Hepatocyte (in vitro differentiated cells): ENCODE results near the gene CETN3. TPM values are rescaled to one million over a fixed set of nuclear protein-coding genes. Genes with fewer than 3 reads are reported as not detected.
A peak's percentile ranks its signal among the peaks of the same experiment; 100 is the strongest.

ENCODE experiments used
- DNase-seq: peaks from one replicate; pipeline ENCODE4 v3.0.0-alpha.2; 2016; ENCODE audit warnings: low spot score
- H2AFZ ChIP-seq: fragments of 200-600 bp; sonication (generic); 2 replicates; pipeline ENCODE4 v1.6.0; 2016; ENCODE audit warnings: antibody characterized with exemption, mild to moderate bottlenecking
- H3K27ac ChIP-seq: fragments of 200-600 bp; sonication (generic); 2 replicates; pipeline ENCODE4 v1.5.1; 2016; ENCODE audit warnings: mild to moderate bottlenecking
- H3K27me3 ChIP-seq: fragments of 200-600 bp; sonication (generic); 2 replicates; pipeline ENCODE4 v1.6.1; 2016
- H3K36me3 ChIP-seq: fragments of 200-600 bp; sonication (generic); replicated peaks from 2 replicates; pipeline ENCODE4 v1.5.1; 2016; ENCODE audit warnings: low read depth; ENCODE audit not compliant: insufficient read depth
- H3K4me1 ChIP-seq: fragments of 200-600 bp; sonication (generic); 2 replicates; pipeline ENCODE4 v1.5.1; 2016; ENCODE audit warnings: mild to moderate bottlenecking, moderate library complexity; ENCODE audit not compliant: insufficient read depth
- H3K4me2 ChIP-seq: fragments of 200-600 bp; sonication (generic); 2 replicates; pipeline ENCODE4 v1.6.0; 2016
- H3K4me3 ChIP-seq: fragments of 200-600 bp; sonication (generic); 2 replicates; pipeline ENCODE4 v1.5.1; 2016; ENCODE audit warnings: mild to moderate bottlenecking
- H3K79me2 ChIP-seq: fragments of 200-600 bp; sonication (generic); 2 replicates; pipeline ENCODE4 v1.6.0; 2017; ENCODE audit warnings: mild to moderate bottlenecking
- H3K9me2 ChIP-seq: fragments of 200-600 bp; sonication (generic); replicated peaks from 2 replicates; pipeline ENCODE4 v1.6.0; 2017; ENCODE audit warnings: mild to moderate bottlenecking; ENCODE audit not compliant: insufficient read depth
- H3K9me3 ChIP-seq: fragments of 200-600 bp; sonication (generic); 2 replicates; pipeline ENCODE4 v1.5.1; 2016; ENCODE audit warnings: low read depth, mild to moderate bottlenecking
- H4K20me1 ChIP-seq: fragments of 200-600 bp; sonication (generic); 2 replicates; pipeline ENCODE4 v1.6.0; 2016; ENCODE audit warnings: mild to moderate bottlenecking; ENCODE audit not compliant: insufficient read depth, poor library complexity, severe bottlenecking
- EZH2 ChIP-seq: fragments of 200-600 bp; sonication (generic); IDR thresholded peaks from 2 replicates; pipeline ENCODE4 v1.6.1; 2016; ENCODE audit warnings: antibody characterized with exemption, mild to moderate bottlenecking, borderline replicate concordance
- EZH2phosphoT487 ChIP-seq: fragments of 200-600 bp; sonication (generic); IDR thresholded peaks from one replicate; pipeline ENCODE4 v1.6.1; 2018; ENCODE audit warnings: antibody characterized with exemption, mild to moderate bottlenecking, low read depth, moderate library complexity; ENCODE audit not compliant: unreplicated experiment, severe bottlenecking
- WGBS: methylation state at CpG from one replicate; pipeline ENCODE4 v1.1.6; 2016; ENCODE audit warnings: low lambda C conversion rate; ENCODE audit errors: missing lambda C conversion rate; 5-methylcytosine and 5-hydroxymethylcytosine counted together
- polyA plus RNA-seq: library from polyadenylated mRNA; unstranded; fragments of >200 nt; fragmentation: Nextera tagmentation; extraction: Ambion mirVana; gene quantifications from 2 replicates; pipeline ENCODE4 v1.2.1, GENCODE V29; 2016
- total RNA-seq: library from RNA; depleted of rRNA; stranded (reverse); fragments of >200 nt; gene quantifications from 2 replicates; pipeline ENCODE4 v1.2.3, GENCODE V29; 2014
- TF ChIP-seq, protein P1 (sequence below): fragments of 200-600 bp; sonication (generic); IDR thresholded peaks from 2 replicates; pipeline ENCODE4 v1.5.1; 2016; ENCODE audit warnings: antibody characterized with exemption, mild to moderate bottlenecking; ENCODE audit not compliant: poor library complexity

CETN3 gene
- total RNA-seq (15.7 and 25.2 TPM in 2 replicates), polyA plus RNA-seq (33.8 and 37.0 TPM in 2 replicates)

DNA sequence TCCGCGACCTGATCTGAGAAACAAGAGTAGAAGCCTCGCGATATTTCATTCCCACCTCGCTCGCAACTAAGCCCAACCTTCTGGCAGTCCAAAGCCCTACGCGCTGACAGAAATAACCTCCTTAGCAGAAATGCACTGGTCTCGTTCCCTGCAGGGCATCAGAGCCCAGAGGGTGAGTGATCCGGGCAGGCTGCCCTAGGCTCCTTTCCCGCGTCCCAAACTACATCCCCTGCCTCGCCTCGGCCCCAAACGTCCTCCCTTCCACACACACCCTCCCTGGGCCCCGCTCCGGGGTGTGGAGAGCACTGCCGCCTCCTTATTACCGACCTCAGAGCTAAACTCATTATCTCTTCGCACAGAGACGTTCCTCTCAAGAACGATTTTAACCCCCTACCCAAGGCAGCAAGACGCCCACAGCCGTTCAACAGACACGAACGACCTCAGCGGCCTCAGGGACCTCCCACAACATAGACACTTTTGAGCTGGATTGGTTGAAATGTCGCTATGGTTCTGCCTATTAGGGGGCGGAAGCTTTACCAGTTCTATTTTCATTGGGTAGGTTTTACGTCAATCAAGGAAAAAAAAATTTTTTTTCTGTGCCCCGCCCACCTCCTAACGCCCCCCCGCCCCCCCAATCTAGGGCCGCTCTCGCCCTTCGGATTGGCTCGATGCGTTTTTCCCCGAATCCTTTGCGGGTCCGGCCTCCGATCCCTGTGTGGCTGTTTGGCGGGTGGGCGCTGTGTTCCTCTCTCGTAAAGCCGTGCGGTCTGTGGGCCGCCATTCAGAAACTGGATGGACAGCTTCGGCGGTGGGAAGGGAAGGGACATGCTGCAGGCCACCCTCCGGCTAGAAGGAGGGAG, at the start of gene CETN3:
CETN3 (minus strand) TSS at position 439 of the 860 bp plus-strand sequence; CDS start at position 344, 95 bp downstream.
- H3K9me2 ChIP-seq: no peaks in the 10 kb centered on the region
- peak within 1 kb of the TSS; percentile 80 for H3K4me3 ChIP-seq
- H3K4me2 ChIP-seq: peak within 1 kb of the TSS; percentile 90
- H4K20me1 ChIP-seq: no peaks in the 10 kb centered on the region
- peak within 1 kb of the TSS; percentile 97 for H3K27ac ChIP-seq
- H3K36me3 ChIP-seq: no peaks in the 10 kb centered on the region
- 1% methylated on average over 47 of the region's 51 CpGs for WGBS
- no peaks in the 10 kb centered on the region for H3K4me1 ChIP-seq
- peak within 1 kb of the TSS; percentile 95 for H2AFZ ChIP-seq
- peaks cover 29% of the 10 kb centered on the region for H3K79me2 ChIP-seq
- H3K9me3 ChIP-seq: no peaks in the 10 kb centered on the region
- H3K27me3 ChIP-seq: no peaks in the 10 kb centered on the region
- no peak for TF ChIP-seq EZH2phosphoT487
- TF ChIP-seq, protein P1, sequence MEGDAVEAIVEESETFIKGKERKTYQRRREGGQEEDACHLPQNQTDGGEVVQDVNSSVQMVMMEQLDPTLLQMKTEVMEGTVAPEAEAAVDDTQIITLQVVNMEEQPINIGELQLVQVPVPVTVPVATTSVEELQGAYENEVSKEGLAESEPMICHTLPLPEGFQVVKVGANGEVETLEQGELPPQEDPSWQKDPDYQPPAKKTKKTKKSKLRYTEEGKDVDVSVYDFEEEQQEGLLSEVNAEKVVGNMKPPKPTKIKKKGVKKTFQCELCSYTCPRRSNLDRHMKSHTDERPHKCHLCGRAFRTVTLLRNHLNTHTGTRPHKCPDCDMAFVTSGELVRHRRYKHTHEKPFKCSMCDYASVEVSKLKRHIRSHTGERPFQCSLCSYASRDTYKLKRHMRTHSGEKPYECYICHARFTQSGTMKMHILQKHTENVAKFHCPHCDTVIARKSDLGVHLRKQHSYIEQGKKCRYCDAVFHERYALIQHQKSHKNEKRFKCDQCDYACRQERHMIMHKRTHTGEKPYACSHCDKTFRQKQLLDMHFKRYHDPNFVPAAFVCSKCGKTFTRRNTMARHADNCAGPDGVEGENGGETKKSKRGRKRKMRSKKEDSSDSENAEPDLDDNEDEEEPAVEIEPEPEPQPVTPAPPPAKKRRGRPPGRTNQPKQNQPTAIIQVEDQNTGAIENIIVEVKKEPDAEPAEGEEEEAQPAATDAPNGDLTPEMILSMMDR: no peak
- TF ChIP-seq EZH2: no peak
- peak; percentile 96 for DNase-seq

DNA sequence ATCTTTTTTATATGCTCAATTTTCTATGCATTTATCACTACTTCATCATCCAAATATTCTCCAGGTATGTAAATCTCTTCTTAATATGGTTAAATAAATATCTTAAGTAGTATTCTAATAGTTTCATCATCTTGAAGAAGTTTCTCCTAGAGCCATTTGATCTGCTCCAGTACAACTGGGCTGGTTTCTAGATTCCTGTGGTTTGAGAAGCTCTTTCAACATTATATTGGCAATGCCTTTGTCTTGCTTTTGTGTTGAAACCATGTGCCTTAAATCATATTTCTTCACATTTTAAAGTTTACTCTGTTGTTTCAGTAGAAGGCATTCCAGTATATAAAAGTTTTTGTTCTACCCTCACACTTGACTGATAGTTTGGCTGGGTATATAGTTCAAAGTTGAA, 37.4 kb upstream of the CETN3 start:
- Histone ChIP-seq H3K4me1 (no peaks in the 10 kb centered on the region), H2AFZ (no peak overlapping the region), H3K4me3 (no peak overlapping the region), H3K9me3 (no peaks in the 10 kb centered on the region), H3K27me3 (no peaks in the 10 kb centered on the region), H3K4me2 (no peak overlapping the region), H3K36me3 (no peaks in the 10 kb centered on the region), H3K9me2 (no peaks in the 10 kb centered on the region), H3K27ac (no peak overlapping the region), H4K20me1 (no peaks in the 10 kb centered on the region), H3K79me2 (no peaks in the 10 kb centered on the region)
- TF ChIP-seq, protein P1: no peak
- TF ChIP-seq EZH2phosphoT487 (no peak), EZH2 (no peak)
- no peak for DNase-seq

DNA sequence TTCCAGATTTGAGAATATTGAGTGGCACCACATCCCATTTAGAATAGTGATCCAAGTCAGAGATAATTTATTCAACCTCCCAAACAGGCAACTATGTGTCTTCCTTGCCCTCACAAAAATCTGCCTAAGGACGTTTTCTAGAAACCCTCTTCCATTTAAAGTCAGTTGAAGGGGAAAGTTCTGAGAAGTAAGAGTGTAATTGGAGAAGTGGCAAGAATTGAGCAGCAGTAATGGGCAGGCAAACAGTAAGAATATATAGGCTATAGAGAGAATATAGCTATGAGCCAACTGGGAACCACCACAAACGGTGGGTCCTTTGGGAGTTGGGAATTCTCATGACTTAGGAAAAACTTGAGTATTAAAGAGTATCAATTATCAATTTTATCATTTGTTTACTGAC, 31.1 kb upstream of the CETN3 start:
- H3K27ac ChIP-seq: no peak overlapping the region
- H3K4me1 ChIP-seq: no peaks in the 10 kb centered on the region
- no peaks in the 10 kb centered on the region for H3K36me3 ChIP-seq
- H3K27me3 ChIP-seq: no peaks in the 10 kb centered on the region
- peak overlapping the region; percentile 70 for H3K4me2 ChIP-seq
- H3K9me2 ChIP-seq: no peaks in the 10 kb centered on the region
- no peaks in the 10 kb centered on the region for H3K9me3 ChIP-seq
- no peak for DNase-seq
- no peaks in the 10 kb centered on the region for H3K79me2 ChIP-seq
- no peaks in the 10 kb centered on the region for H4K20me1 ChIP-seq
- H3K4me3 ChIP-seq: no peak overlapping the region
- WGBS: 54% methylated on average over 2 of the region's 2 CpGs
- H2AFZ ChIP-seq: peak overlapping the region; percentile 66
- TF ChIP-seq EZH2: no peak
- TF ChIP-seq, protein P1: no peak
- no peak for TF ChIP-seq EZH2phosphoT487
